Activated effector memory CD4-positive, alpha-beta T cell treated with anti-CD3 and anti-CD28 coated beads, Interleukin-2, amount 50 U/mL, for 16 hours (primary cell): ENCODE measurements around the gene MRPL16.
"Not testable (repeated sequence)": the region's sequence is repeated elsewhere in the genome, so short reads cannot be mapped to it uniquely, and the experiment has no call there.

ENCODE experiments used
- DNase-seq: peaks from one replicate; pipeline ENCODE4 v3.0.0-alpha.2; 2020

Gene MRPL16

GRCh38 chr11:59810189-59810910 is at the start of gene MRPL16:
Gene MRPL16 (minus strand): TSS chr11:59810778. CDS start chr11:59810658, 120 bp downstream.
- DNase-seq = peak; percentile 96

GRCh38 chr11:59859673-59860072 is 49.1 kb upstream of the MRPL16 start:
- DNase-seq = no peak

GRCh38 chr11:59857439-59858434 is 47.2 kb upstream of the MRPL16 start:
- no peak for DNase-seq

- no peak for DNase-seq
Measured at GRCh38 chr11:59854871-59855270, 44.3 kb upstream of the MRPL16 start.

GRCh38 chr11:59851416-59851815 is 40.8 kb upstream of the MRPL16 start:
- DNase-seq = not testable (repeated sequence)

GRCh38 chr11:59849551-59849950 is 39.0 kb upstream of the MRPL16 start:
- not testable (repeated sequence) for DNase-seq

GRCh38 chr11:59849129-59849528 is 38.6 kb upstream of the MRPL16 start:
- no peak for DNase-seq

- DNase-seq = not testable (repeated sequence)
Measured at GRCh38 chr11:59848439-59848838, 37.9 kb upstream of the MRPL16 start.

GRCh38 chr11:59847626-59848025 is 37.0 kb upstream of the MRPL16 start:
- DNase-seq = no peak

GRCh38 chr11:59846556-59846955 is 36.0 kb upstream of the MRPL16 start:
- DNase-seq = no peak

- DNase-seq = no peak
Measured at GRCh38 chr11:59845399-59845798, 34.8 kb upstream of the MRPL16 start, which contains the start of gene CBLIF. Gene CBLIF (minus strand): TSS chr11:59845499. CDS start chr11:59845453, 46 bp downstream.

GRCh38 chr11:59842316-59842715 is 31.7 kb upstream of the MRPL16 start:
- DNase-seq = no peak

- no peak for DNase-seq
Measured at GRCh38 chr11:59841514-59841913, 30.9 kb upstream of the MRPL16 start.

GRCh38 chr11:59839615-59840014 is 29.0 kb upstream of the MRPL16 start:
- DNase-seq = no peak

GRCh38 chr11:59833602-59834001 is 23.0 kb upstream of the MRPL16 start:
- DNase-seq = no peak

GRCh38 chr11:59829358-59829757 is 18.8 kb upstream of the MRPL16 start:
- DNase-seq = no peak

- DNase-seq = no peak
Measured at GRCh38 chr11:59822989-59823566, 12.5 kb upstream of the MRPL16 start.

GRCh38 chr11:59818572-59818971 is 8.0 kb upstream of the MRPL16 start:
- DNase-seq = no peak

- not testable (repeated sequence) for DNase-seq
Measured at GRCh38 chr11:59816434-59816833, 5.9 kb upstream of the MRPL16 start.

- no peak for DNase-seq
Measured at GRCh38 chr11:59815754-59816153, 5.2 kb upstream of the MRPL16 start.

- no peak for DNase-seq
Measured at GRCh38 chr11:59814021-59814420, 3.4 kb upstream of the MRPL16 start.

GRCh38 chr11:59813364-59813763 is 2.8 kb upstream of the MRPL16 start:
- DNase-seq = no peak

- DNase-seq = no peak
Measured at GRCh38 chr11:59812220-59812619, 1.6 kb upstream of the MRPL16 start.
